Measurements from ENCODE around the gene SLC13A3. TPM values are rescaled to one million over a fixed set of nuclear protein-coding genes. Genes with fewer than 3 reads are reported as not detected.

SLC13A3 gene
- total RNA-seq, 4 donors from 2014 or later: 1.2 to 3.5 (median 1.9) TPM

- no peak for ATAC-seq (ENCODE audit: low FRiP score)
- TF ChIP-seq CTCF (IDR thresholded peaks at IDR 0.05): no peak
- DNase-seq (ENCODE audit: low spot score): no peak
These were observed 12.3 kb upstream of the SLC13A3 start for GRCh38 chr20:46663531-46663930.

DNA sequence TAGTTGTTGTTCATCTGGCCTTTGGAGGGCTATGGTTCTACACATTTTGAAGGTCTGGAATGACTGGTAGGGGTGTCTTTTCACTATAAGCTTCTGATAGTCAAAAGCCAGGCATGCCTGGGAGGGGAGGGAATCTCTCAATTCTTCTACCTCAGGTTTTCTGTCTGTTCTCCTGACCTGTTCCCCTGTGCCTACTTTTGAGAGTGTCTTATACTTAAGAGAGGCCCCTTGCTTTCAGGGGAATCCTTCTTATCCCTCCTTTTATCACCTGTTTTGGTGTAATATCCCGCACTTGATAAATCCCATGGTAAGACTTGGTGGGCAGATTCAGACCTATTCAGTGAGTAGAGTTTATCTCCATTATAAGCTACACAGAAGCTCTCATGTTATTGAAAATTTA, 10.4 kb upstream of the SLC13A3 start:
- ATAC-seq (ENCODE audit: low FRiP score) (no peak), DNase-seq (ENCODE audit: low spot score) (no peak)
- no peak for TF ChIP-seq CTCF (IDR thresholded peaks at IDR 0.05)

DNA sequence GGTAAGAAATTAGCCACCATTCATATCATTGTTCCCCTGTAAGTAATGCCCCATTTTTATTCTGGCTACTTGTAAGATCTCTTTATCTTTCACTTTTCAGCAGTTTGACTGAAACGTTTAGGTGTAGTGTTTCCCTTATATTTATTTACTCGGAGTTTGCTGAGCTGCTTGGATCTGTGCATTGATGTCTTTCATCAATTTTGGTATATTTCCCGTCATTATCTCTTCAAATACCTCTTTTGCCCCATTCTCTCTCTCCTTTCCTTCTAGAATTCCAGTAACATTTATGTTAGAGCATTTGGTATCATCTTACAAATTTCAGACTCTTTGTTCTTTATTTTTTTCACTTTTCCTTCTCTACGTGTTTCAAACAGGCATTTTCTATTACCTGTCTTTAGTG, 9.2 kb upstream of the SLC13A3 start:
- no peak for ATAC-seq (ENCODE audit: low FRiP score)
- no peak for TF ChIP-seq CTCF (IDR thresholded peaks at IDR 0.05)

DNA sequence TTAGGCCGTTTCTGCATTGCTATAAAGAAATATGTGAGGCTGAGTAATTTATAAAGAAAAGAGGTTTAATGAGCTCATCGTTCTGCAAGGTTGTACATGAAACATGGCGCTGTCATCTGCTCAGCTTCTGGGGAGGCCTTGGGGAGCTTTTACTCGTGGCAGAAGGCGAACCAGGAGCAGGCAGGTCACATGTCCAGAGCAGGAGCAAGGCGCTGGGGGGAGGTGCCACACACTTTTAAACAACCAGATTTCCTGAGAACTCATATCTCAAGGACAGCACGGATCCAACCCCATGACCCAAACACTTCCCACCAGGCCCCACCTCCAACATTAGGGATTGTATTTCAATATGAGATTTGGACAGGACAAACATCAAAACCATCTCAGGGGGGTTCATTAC, 6.4 kb upstream of the SLC13A3 start:
- TF ChIP-seq CTCF (IDR thresholded peaks at IDR 0.05): no peak
- DNase-seq (ENCODE audit: low spot score) (no peak), ATAC-seq (ENCODE audit: low FRiP score) (no peak)

More for the DNA sequence above, 9.2 kb upstream of the SLC13A3 start:
- no peak for DNase-seq (ENCODE audit: low spot score)

DNA sequence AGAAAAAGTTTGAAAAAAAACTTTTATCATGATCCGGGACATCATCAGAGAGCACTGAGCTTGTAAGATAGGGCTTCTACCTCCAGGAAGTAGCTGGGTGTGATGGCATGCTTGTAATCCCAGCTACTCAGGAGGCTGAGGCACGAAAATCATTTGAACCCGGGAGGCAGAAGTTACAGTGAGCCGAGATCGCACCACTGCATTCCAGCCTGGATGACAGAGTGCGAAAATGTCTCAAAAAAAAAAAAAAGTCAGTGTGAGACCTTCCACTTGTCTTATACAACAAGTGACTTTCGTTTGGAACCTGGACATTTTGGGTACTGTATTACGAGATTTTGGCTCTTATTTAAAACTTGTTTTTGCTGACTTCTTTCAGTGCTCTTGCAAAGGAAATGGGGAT, 5.9 kb upstream of the SLC13A3 start:
- no peak for TF ChIP-seq CTCF (IDR thresholded peaks at IDR 0.05)
- DNase-seq (ENCODE audit: low spot score) (no peak), ATAC-seq (ENCODE audit: low FRiP score) (no peak)

DNA sequence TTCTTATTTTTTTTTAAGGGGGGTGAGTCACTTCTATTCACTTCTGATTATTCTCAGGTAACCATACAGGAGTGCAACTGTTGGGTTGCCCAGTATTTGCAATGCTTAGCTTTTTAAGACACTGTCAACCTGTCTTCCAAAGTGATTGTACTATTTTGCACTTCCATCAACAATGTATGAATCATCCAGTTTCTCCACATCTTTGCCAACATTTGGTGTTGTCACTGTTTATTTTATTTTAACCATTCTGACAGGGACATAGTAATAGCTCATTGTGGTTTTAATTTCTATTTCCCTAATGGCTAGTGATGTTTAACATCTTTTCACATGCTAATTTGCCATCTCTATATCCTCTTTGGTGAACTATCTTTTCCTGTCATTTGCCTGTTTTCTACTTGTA, 1.4 kb upstream of the SLC13A3 start:
- DNase-seq (ENCODE audit: low spot score) (no peak), ATAC-seq (ENCODE audit: low FRiP score) (no peak)
- TF ChIP-seq CTCF (IDR thresholded peaks at IDR 0.05): no peak

DNA sequence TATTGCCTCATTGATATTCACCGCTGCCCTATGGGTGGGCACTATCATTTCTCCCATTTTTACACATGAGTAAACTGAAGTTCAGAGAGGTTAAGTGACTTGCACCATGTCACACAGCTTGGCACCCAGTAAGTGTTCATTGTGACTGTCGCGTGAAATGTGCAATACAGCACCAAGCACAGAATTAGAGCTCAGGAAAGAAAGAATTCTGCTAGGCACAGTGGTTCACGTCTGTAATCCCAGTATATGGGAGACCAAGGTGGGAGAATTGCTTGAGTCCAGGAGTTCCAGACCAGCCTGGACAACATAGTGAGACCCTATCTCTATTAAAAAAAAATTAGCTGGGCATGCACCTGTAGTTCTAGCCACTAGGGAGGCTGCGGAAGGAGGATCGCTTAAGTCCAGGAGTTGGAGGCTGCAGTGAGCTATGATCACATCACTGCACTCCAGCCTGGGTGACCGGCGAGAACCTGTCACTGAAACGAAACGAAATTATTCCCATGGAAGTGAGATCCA, 626 bp downstream of the SLC13A3 start:
- no peak for DNase-seq (ENCODE audit: low spot score)
- ATAC-seq (ENCODE audit: low FRiP score): no peak
- TF ChIP-seq CTCF (IDR thresholded peaks at IDR 0.05): no peak

All from omental fat pad (tissue), 4 donors.